Loucy (cell line): ENCODE measurements around the gene CTRB1.
A peak's percentile ranks its signal among the peaks of the same experiment; 100 is the strongest.

Experiments used
- H2AFZ ChIP-seq: fragments of 200-600 bp; sonication (generic); 2 replicates; pipeline ENCODE4 v1.6.0; 2016; ENCODE audit warnings: antibody characterized with exemption, mild to moderate bottlenecking, low read length, moderate library complexity
- H3F3A ChIP-seq: fragments of 200-600 bp; 2 replicates; pipeline ENCODE4 v1.6.0; 2016; ENCODE audit warnings: antibody characterized with exemption, low read depth, mild to moderate bottlenecking
- H3K27me3 ChIP-seq: fragments of 200-600 bp; sonication (generic); 2 replicates; pipeline ENCODE4 v1.6.1; 2014; ENCODE audit warnings: low read length, mild to moderate bottlenecking; ENCODE audit not compliant: insufficient read depth, poor library complexity, severe bottlenecking
- H3K36me3 ChIP-seq: fragments of 200-600 bp; sonication (generic); 2 replicates; pipeline ENCODE4 v1.6.1; 2016; ENCODE audit warnings: low read length; ENCODE audit not compliant: insufficient read depth
- H3K4me1 ChIP-seq: fragments of 200-600 bp; sonication (generic); 2 replicates; pipeline ENCODE4 v1.5.1; 2014; ENCODE audit warnings: low read length, mild to moderate bottlenecking; ENCODE audit not compliant: insufficient read depth, poor library complexity, severe bottlenecking
- H3K4me2 ChIP-seq: fragments of 200-600 bp; sonication (generic); 2 replicates; pipeline ENCODE4 v1.6.0; 2014; ENCODE audit warnings: antibody characterized with exemption, low read length, low read depth, mild to moderate bottlenecking; ENCODE audit not compliant: poor library complexity, severe bottlenecking
- H3K4me3 ChIP-seq: fragments of 200-600 bp; sonication (generic); 2 replicates; pipeline ENCODE4 v1.5.1; 2014; ENCODE audit warnings: low read length, mild to moderate bottlenecking, mixed read lengths; ENCODE audit not compliant: poor library complexity, severe bottlenecking
- H3K79me2 ChIP-seq: fragments of 200-600 bp; sonication (generic); 2 replicates; pipeline ENCODE4 v1.6.1; 2014; ENCODE audit warnings: low read length; ENCODE audit not compliant: insufficient read depth
- H3K9ac ChIP-seq: fragments of 200-600 bp; sonication (generic); 2 replicates; pipeline ENCODE4 v1.6.0; 2014; ENCODE audit warnings: mild to moderate bottlenecking, low read depth, low read length, moderate library complexity; ENCODE audit not compliant: poor library complexity, severe bottlenecking
- H3K9me2 ChIP-seq: fragments of 200-600 bp; sonication (generic); replicated peaks from 2 replicates; pipeline ENCODE4 v1.6.1; 2016; ENCODE audit warnings: low read depth, low read length, mixed read lengths
- H3K9me3 ChIP-seq: fragments of 200-600 bp; sonication (generic); 2 replicates; pipeline ENCODE4 v1.6.1; 2014; ENCODE audit warnings: mild to moderate bottlenecking, antibody characterized with exemption, low read length, low read depth; ENCODE audit not compliant: insufficient read depth
- H4K20me1 ChIP-seq: fragments of 200-600 bp; sonication (generic); 2 replicates; pipeline ENCODE4 v1.6.0; 2014; ENCODE audit warnings: antibody characterized with exemption, low read length, mild to moderate bottlenecking; ENCODE audit not compliant: insufficient read depth, poor library complexity, severe bottlenecking
- CTCF ChIP-seq: fragments of 200-600 bp; sonication (generic); conservative IDR thresholded peaks from 2 replicates; pipeline ENCODE4 v1.5.1; 2014; ENCODE audit warnings: mild to moderate bottlenecking, antibody characterized with exemption, low read length
- EZH2phosphoT487 ChIP-seq: fragments of 200-600 bp; IDR thresholded peaks from 2 replicates; pipeline ENCODE4 v1.6.1; 2018; ENCODE audit warnings: antibody characterized with exemption, mild to moderate bottlenecking, moderate library complexity, borderline replicate concordance

The CTRB1 gene

GRCh38 chr16:75254359-75254837 is 35.6 kb downstream of the CTRB1 start:
- H3K79me2 ChIP-seq = no peaks in the 10 kb centered on the region
- H3K9ac ChIP-seq = no peak overlapping the region
- H3K27me3 ChIP-seq = peaks cover 14% of the 10 kb centered on the region
- no peaks in the 10 kb centered on the region for H3K9me2 ChIP-seq
- no peaks in the 10 kb centered on the region for H3K4me1 ChIP-seq
- no peak overlapping the region for H3K4me2 ChIP-seq
- TF ChIP-seq CTCF (no peak), EZH2phosphoT487 (no peak)
- H3K9me3 ChIP-seq = no peaks in the 10 kb centered on the region
- no peaks in the 10 kb centered on the region for H4K20me1 ChIP-seq
- no peak overlapping the region for H3K4me3 ChIP-seq
- H3K36me3 ChIP-seq = no peaks in the 10 kb centered on the region
- no peaks in the 10 kb centered on the region for H3F3A ChIP-seq
- no peak overlapping the region for H2AFZ ChIP-seq

GRCh38 chr16:75256059-75256571 is 37.3 kb downstream of the CTRB1 start:
- Histone ChIP-seq H3K4me1 (no peaks in the 10 kb centered on the region), H3K4me3 (no peak overlapping the region), H3K9ac (no peak overlapping the region), H4K20me1 (no peaks in the 10 kb centered on the region), H3K27me3 (peaks cover 14% of the 10 kb centered on the region), H3F3A (no peaks in the 10 kb centered on the region), H2AFZ (no peak overlapping the region), H3K79me2 (no peaks in the 10 kb centered on the region), H3K9me3 (no peaks in the 10 kb centered on the region), H3K36me3 (no peaks in the 10 kb centered on the region), H3K9me2 (no peaks in the 10 kb centered on the region), H3K4me2 (no peak overlapping the region)
- TF ChIP-seq CTCF (peak; percentile 21; the same call in 1 of the 2 replicates), EZH2phosphoT487 (no peak)

- Histone ChIP-seq H3F3A (no peaks in the 10 kb centered on the region), H3K4me2 (no peak overlapping the region), H4K20me1 (no peaks in the 10 kb centered on the region), H3K9me2 (no peaks in the 10 kb centered on the region), H3K27me3 (peaks cover 14% of the 10 kb centered on the region), H3K9ac (no peak overlapping the region), H3K9me3 (no peaks in the 10 kb centered on the region), H3K4me1 (no peaks in the 10 kb centered on the region), H3K36me3 (no peaks in the 10 kb centered on the region), H3K79me2 (no peaks in the 10 kb centered on the region), H3K4me3 (no peak overlapping the region), H2AFZ (no peak overlapping the region)
- TF ChIP-seq EZH2phosphoT487 (no peak), CTCF (no peak)
These were observed 38.0 kb downstream of the CTRB1 start for GRCh38 chr16:75256696-75257343.
